Measurements from ENCODE around the gene MICALL2.
"Not testable (repeated sequence)": the region's sequence is repeated elsewhere in the genome, so short reads cannot be mapped to it uniquely, and the experiment has no call there.

MICALL2 gene

DNA sequence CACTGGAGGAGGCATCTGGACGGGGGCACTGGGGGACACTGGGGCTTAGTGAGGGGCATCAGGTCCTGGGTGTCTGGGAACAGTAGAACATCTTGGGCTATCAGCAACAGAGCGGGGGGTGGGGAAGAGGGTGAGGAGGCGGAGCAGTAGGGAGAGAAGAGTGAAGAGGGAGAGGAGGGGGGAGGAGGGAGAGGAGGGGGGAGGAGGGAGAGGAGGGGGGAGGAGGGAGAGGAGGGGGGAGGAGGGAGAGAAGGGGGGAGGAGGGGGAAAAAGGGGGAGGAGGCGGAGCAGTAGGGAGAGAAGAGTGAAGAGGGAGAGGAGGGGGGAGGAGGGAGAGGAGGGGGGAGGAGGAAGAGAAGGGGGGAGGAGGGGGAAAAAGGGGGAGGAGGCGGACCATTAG lies 13.2 kb downstream of the MICALL2 start:
- not testable (repeated sequence) for H3K36me3 ChIP-seq (ENCODE audit: control insufficient read depth, insufficient read depth, low read length); H3K4me1 ChIP-seq (ENCODE audit: control insufficient read depth, insufficient read depth, low read length); H3K27me3 ChIP-seq (ENCODE audit: control insufficient read depth, insufficient read depth, low read length); H3K27ac ChIP-seq (ENCODE audit: low read depth, low read length); H3K9ac ChIP-seq (ENCODE audit: low read depth, low read length); H3K4me3 ChIP-seq (ENCODE audit: low read depth, low read length); H3K9me3 ChIP-seq (ENCODE audit: control insufficient read depth, insufficient read depth, low read length)

DNA sequence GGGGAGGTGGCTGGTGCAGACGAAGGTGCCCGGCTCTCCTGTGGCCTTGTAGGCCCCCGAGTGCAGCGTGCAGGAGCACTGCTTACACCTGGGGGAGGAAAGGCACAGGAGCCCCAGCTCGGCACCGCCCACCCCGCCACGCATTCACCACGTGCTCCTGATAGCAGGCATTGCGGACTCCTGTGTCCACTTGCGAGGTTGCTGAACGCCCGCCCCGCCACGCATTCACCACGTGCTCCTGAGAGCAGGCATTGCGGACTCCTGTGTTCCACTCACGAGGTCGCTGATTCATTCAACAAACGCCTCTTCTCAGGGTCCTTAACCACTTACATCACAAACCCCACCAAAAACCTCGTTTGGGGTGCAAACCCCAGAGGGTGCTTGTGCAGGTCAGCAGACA lies 13.9 kb downstream of the MICALL2 start:
- no peak overlapping the region for H3K27ac ChIP-seq (ENCODE audit: low read depth, low read length)
- H3K27me3 ChIP-seq (ENCODE audit: control insufficient read depth, insufficient read depth, low read length): no peaks in the 10 kb centered on the region
- H3K4me3 ChIP-seq (ENCODE audit: low read depth, low read length): no peak overlapping the region
- H3K9me3 ChIP-seq (ENCODE audit: control insufficient read depth, insufficient read depth, low read length): no peaks in the 10 kb centered on the region
- H3K9ac ChIP-seq (ENCODE audit: low read depth, low read length): no peak overlapping the region
- H3K4me1 ChIP-seq (ENCODE audit: control insufficient read depth, insufficient read depth, low read length): no peaks in the 10 kb centered on the region
- H3K36me3 ChIP-seq (ENCODE audit: control insufficient read depth, insufficient read depth, low read length): no peaks in the 10 kb centered on the region

DNA sequence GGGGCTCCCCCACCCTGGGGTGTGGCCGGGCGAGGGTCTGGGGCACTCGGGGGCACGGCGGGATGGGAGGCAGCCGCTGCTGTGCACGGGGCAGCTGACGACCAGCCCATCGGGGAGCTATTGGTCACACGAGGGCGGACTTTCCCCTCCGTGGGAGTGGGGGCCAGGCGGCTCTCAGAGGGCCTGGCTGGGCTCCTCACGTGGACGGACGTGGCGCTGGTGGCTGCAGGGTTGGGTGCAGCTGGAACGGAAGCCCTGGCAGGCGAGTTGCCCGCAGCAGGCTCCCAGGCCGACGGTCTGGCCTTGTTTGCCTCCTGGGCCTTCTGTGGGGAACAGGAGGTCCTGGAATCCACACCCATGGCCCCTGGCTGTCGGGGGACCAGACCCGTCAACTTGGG lies 14.3 kb downstream of the MICALL2 start:
- Histone ChIP-seq H3K27ac (ENCODE audit: low read depth, low read length) (no peak overlapping the region), H3K36me3 (ENCODE audit: control insufficient read depth, insufficient read depth, low read length) (no peaks in the 10 kb centered on the region), H3K4me1 (ENCODE audit: control insufficient read depth, insufficient read depth, low read length) (no peaks in the 10 kb centered on the region), H3K4me3 (ENCODE audit: low read depth, low read length) (no peak overlapping the region), H3K27me3 (ENCODE audit: control insufficient read depth, insufficient read depth, low read length) (no peaks in the 10 kb centered on the region), H3K9ac (ENCODE audit: low read depth, low read length) (no peak overlapping the region), H3K9me3 (ENCODE audit: control insufficient read depth, insufficient read depth, low read length) (no peaks in the 10 kb centered on the region)

DNA sequence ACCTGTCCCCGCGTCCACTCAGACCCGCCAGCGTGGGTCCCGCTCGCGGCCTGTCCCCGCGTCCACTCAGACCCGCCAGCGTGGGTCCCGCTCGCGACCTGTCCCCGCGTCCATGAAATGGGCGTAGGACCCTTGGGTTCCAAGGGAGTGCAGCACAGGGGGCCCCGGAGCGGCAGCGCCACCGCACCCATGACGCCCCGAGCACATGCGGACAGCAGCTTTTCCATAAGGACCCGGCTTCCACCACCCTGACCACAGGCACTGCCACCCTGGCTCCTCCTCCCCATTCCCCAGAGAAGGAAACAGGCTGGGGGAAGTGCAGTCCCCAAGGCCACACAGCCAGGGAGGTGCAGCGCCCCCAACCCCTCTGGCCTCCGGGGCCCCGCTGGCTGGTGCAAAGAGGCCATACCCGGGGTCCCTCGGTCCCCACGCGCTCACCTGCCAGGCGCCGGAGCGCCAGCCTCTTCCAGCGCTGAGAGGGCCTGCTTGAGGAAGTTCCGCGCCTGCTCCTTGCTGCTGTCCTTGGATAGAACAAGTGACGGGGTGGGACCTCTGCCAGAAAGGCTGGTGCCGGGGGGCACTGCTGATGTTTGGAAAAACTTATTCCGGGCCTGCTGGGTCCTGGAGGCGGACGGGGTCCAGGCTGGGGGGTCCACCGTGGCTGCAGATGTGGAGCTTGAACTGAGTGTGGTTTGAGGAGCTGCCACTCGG lies 14.9 kb downstream of the MICALL2 start:
- Histone ChIP-seq H3K9ac (ENCODE audit: low read depth, low read length) (no peak overlapping the region), H3K27ac (ENCODE audit: low read depth, low read length) (no peak overlapping the region), H3K27me3 (ENCODE audit: control insufficient read depth, insufficient read depth, low read length) (no peaks in the 10 kb centered on the region), H3K36me3 (ENCODE audit: control insufficient read depth, insufficient read depth, low read length) (no peaks in the 10 kb centered on the region), H3K4me1 (ENCODE audit: control insufficient read depth, insufficient read depth, low read length) (no peaks in the 10 kb centered on the region), H3K9me3 (ENCODE audit: control insufficient read depth, insufficient read depth, low read length) (no peaks in the 10 kb centered on the region), H3K4me3 (ENCODE audit: low read depth, low read length) (no peak overlapping the region)

DNA sequence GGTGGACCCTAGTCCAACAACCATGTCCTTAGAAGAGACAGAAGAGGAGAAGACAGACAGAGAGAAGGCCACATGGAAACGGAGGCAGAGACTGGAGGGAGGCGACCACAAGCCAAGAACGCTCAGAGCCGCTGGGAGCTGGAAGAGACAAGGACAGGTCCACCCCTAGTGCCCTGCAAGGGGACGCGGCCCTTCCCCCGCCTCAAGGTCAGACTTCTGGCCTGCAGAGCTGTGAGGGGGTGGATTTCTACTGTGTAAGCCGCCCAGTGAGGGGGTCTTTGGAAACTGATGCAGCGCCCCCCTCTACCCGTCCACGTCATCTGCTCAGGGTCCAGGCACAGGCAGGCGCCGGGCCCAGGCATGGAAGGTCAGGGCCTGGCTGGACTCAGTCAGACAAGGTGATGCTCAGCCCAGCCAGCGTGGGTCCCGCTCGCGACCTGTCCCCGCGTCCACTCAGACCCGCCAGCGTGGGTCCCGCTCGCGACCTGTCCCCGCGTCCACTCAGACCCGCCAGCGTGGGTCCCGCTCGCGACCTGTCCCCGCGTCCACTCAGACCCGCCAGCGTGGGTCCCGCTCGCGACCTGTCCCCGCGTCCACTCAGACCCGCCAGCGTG lies 15.6 kb downstream of the MICALL2 start:
- not testable (repeated sequence) for H3K36me3 ChIP-seq (ENCODE audit: control insufficient read depth, insufficient read depth, low read length); H3K4me3 ChIP-seq (ENCODE audit: low read depth, low read length); H3K27ac ChIP-seq (ENCODE audit: low read depth, low read length); H3K27me3 ChIP-seq (ENCODE audit: control insufficient read depth, insufficient read depth, low read length); H3K9ac ChIP-seq (ENCODE audit: low read depth, low read length); H3K4me1 ChIP-seq (ENCODE audit: control insufficient read depth, insufficient read depth, low read length); H3K9me3 ChIP-seq (ENCODE audit: control insufficient read depth, insufficient read depth, low read length)

DNA sequence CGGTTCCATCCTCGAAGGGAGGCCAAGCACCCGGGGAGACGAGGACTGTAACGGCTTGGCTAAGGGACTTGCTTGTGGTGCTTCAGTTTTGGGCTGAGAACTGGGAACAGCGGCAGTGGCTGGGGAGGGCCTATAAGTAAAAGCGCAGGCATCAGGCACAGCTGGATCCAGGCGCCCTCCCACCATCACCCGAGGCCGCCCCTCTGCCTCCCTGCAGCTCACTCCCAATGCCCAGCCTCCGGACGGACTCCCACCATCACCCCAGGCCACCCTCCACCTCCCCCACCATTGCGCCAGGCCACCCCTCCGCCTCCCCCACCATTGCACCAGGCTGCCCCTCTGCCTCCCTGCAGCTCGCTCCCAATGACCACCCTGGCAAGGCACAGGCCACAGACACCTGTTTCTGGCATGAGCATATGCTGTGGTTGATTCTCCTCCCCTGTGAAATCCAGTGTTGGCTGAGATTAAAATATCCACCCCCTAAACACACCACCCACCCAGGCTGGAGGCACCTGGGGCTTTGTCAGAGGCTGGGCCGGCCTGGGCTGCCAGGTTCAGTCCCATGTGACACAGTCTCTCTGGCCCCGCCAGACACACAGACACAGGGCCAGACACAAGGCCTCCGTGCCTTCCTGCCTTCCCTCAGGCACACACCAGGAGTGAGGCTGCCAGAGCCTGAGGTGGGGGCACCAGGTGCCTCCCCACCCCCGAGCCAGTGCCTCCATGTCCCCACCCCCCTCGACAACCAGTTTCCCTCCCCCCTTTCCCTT lies 16.7 kb downstream of the MICALL2 start:
- Histone ChIP-seq H3K9me3 (ENCODE audit: control insufficient read depth, insufficient read depth, low read length) (no peaks in the 10 kb centered on the region), H3K27me3 (ENCODE audit: control insufficient read depth, insufficient read depth, low read length) (no peaks in the 10 kb centered on the region), H3K4me3 (ENCODE audit: low read depth, low read length) (no peak overlapping the region), H3K9ac (ENCODE audit: low read depth, low read length) (no peak overlapping the region), H3K4me1 (ENCODE audit: control insufficient read depth, insufficient read depth, low read length) (no peaks in the 10 kb centered on the region), H3K36me3 (ENCODE audit: control insufficient read depth, insufficient read depth, low read length) (no peaks in the 10 kb centered on the region), H3K27ac (ENCODE audit: low read depth, low read length) (no peak overlapping the region)

DNA sequence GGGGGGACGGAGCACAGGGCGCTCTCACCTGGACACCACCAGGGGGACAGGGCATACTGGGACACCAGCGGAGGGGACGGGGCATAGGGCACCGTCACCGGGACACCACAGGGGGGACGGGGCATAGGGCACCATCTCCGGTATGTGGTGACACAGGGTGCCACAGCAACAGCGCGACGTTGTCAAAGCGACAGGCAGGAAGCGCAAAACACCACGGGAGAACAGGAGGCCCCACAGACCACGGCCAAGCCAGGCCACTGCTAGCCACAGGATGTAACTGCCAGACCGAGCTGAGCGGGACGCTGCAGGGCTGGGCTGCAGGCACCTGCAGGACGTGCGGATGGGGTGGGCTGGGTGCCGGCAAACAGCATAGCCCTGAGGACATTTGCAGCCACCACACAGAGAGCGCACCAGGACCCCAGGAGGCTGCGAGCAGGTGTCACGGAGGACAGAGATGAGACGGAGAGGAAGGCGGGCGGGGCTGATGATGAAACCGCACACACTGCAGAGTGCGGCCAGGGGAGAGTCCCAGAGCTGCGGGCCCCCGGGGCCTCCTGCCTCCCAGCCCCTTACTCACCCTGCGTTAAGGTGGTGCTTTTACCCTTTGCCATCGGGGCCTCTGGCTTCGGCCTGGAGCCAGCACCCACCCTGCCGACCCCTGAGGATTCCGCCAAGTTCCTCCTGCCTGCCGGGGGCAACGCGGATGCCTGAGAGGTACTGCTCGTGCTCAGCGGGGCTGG lies 17.5 kb downstream of the MICALL2 start:
- Histone ChIP-seq H3K36me3 (ENCODE audit: control insufficient read depth, insufficient read depth, low read length) (no peaks in the 10 kb centered on the region), H3K9me3 (ENCODE audit: control insufficient read depth, insufficient read depth, low read length) (no peaks in the 10 kb centered on the region), H3K4me1 (ENCODE audit: control insufficient read depth, insufficient read depth, low read length) (no peaks in the 10 kb centered on the region), H3K4me3 (ENCODE audit: low read depth, low read length) (no peak overlapping the region), H3K27ac (ENCODE audit: low read depth, low read length) (no peak overlapping the region), H3K9ac (ENCODE audit: low read depth, low read length) (no peak overlapping the region), H3K27me3 (ENCODE audit: control insufficient read depth, insufficient read depth, low read length) (no peaks in the 10 kb centered on the region)

DNA sequence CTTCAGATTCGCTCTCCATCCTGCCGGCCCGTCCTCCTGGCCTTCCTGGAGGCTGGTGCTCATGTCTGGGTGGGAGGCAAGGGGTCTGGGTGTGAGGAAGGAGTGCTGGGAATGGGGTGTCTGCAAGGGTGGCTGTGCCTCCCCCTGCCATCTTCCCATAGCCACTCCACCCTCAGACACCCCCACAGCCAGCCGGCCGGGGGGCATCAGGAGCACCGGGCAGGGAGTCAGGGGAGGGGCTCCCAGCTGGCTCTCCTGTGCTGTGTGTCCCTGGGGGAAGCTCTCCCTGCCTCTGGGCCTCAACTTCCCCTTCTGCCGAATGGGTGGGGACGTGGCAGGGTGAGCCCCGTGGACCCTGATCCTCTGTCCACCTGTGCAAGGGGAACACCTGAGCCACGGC lies 18.6 kb downstream of the MICALL2 start:
- no peaks in the 10 kb centered on the region for H3K4me1 ChIP-seq (ENCODE audit: control insufficient read depth, insufficient read depth, low read length)
- no peaks in the 10 kb centered on the region for H3K36me3 ChIP-seq (ENCODE audit: control insufficient read depth, insufficient read depth, low read length)
- H3K27ac ChIP-seq (ENCODE audit: low read depth, low read length): no peak overlapping the region
- H3K9me3 ChIP-seq (ENCODE audit: control insufficient read depth, insufficient read depth, low read length): no peaks in the 10 kb centered on the region
- H3K4me3 ChIP-seq (ENCODE audit: low read depth, low read length): no peak overlapping the region
- no peaks in the 10 kb centered on the region for H3K27me3 ChIP-seq (ENCODE audit: control insufficient read depth, insufficient read depth, low read length)
- no peak overlapping the region for H3K9ac ChIP-seq (ENCODE audit: low read depth, low read length)

DNA sequence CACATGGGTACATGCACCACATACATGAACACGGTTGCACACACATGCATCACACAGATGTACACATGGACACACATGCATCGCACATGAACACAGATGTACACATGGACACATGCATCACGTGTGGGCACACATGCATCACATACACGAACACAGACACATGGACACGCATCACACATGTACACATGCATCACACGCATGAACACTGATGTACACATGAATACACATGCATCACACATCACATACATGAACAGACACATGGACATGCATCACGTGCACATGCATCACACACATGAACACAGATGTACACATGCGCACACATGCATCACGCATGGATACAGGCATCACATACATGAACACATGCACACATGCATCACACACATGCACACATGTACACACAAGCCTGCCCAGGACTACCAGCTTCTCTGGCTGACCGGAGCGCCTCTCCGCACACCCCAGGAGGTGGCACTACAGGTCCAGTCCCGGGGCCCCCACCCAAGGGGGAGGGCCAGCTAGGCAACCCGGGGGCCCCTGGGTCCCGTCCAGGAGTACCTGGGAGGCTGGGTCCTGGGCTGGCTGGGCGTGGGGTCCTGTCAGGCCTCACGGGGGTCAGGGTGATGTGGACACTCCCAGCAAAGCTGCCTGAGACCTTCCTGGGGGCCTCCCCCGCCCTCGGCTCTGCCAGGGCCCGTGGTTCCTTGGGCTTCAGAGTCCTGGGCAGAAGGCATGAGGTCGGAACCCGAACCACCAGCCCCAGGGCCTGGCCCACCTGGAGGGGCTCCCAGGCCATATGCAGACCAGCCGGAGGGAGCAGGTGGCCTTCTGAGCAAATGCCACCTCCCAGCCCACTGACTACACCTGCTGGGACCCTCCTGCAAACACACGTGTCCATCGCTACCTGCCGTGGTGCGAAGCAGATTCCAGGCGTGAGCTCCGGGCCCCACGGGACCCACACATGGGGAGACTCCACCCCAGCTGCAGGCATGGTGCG lies 19.6 kb downstream of the MICALL2 start:
- no peak overlapping the region for H3K27ac ChIP-seq (ENCODE audit: low read depth, low read length)
- H3K9ac ChIP-seq (ENCODE audit: low read depth, low read length): no peak overlapping the region
- no peaks in the 10 kb centered on the region for H3K36me3 ChIP-seq (ENCODE audit: control insufficient read depth, insufficient read depth, low read length)
- no peak overlapping the region for H3K4me3 ChIP-seq (ENCODE audit: low read depth, low read length)
- no peaks in the 10 kb centered on the region for H3K9me3 ChIP-seq (ENCODE audit: control insufficient read depth, insufficient read depth, low read length)
- no peaks in the 10 kb centered on the region for H3K27me3 ChIP-seq (ENCODE audit: control insufficient read depth, insufficient read depth, low read length)
- no peaks in the 10 kb centered on the region for H3K4me1 ChIP-seq (ENCODE audit: control insufficient read depth, insufficient read depth, low read length)

DNA sequence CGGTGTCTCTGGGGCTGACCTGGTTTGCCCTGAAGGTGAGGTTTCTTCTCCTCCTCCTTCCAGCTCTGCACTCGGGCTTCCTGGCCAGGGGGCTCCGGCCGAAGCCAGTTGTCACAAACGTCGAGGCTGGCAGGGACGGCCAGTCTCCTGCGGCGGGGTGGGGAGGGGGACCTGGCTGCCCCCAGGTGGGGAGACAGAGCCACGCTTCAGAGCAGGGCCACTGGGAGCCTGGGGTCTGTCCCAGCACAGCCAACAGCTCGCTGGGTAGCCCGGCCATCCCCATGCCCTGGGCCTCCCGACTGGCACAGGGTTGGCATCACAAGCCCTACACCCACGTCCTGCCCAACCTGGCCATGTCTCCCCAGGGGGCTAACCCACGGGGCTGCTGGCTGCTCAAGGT lies 20.4 kb downstream of the MICALL2 start:
- Histone ChIP-seq H3K36me3 (ENCODE audit: control insufficient read depth, insufficient read depth, low read length) (no peaks in the 10 kb centered on the region), H3K9me3 (ENCODE audit: control insufficient read depth, insufficient read depth, low read length) (no peaks in the 10 kb centered on the region), H3K27ac (ENCODE audit: low read depth, low read length) (no peak overlapping the region), H3K27me3 (ENCODE audit: control insufficient read depth, insufficient read depth, low read length) (no peaks in the 10 kb centered on the region), H3K4me1 (ENCODE audit: control insufficient read depth, insufficient read depth, low read length) (no peaks in the 10 kb centered on the region), H3K4me3 (ENCODE audit: low read depth, low read length) (no peak overlapping the region), H3K9ac (ENCODE audit: low read depth, low read length) (no peak overlapping the region)
